Measurements from ENCODE around the gene ZNF10.
A peak's percentile ranks its signal among the peaks of the same experiment; 100 is the strongest.

ZNF10 gene

DNA sequence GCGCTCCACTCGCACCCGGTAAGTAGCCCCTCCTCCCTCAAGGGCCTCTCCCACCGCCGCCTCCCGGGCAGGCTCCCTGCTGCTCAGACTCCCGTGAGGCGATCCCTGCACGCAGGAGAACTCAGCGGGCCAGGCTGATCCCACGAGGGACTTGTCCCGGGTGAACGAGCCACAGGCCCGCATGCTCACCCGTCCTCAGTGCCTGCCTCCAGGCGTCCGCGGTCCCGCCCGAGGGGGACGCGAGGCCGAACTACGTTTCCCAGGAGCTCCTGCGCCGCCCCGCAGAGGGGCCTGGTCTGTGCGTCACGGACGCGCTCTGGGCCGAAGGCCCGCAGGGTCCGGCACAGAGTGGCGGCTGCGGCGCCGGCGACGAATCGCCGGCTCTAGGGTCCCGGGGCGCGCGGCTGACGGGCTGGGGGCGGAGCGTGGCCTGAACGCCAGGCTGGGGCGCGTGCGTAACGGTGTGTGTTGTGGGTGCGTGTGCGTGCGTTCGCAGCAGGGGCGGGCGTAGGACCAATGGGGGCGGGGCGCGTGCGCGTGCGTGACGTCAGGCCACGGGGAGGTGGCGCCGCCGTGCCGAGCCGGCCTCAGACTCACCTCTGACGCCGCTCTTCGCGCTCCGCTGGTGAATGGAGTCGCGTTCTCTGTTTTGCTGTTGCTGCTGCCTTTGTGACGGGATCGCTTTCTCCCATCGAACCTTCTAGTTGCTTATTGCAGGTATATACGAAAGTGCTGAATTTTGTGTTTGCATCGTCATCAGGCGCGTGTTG is at the start of gene ZNF10, which contains the start of gene ZNF891:
Gene ZNF10, plus strand, starts transcription at position 590 of the 770 bp plus-strand sequence. CDS start 13,866 bp downstream, outside the sequence.
Gene ZNF891, minus strand, starts transcription at position 237 of the 770 bp plus-strand sequence. CDS start 8,356 bp downstream, outside the sequence.
- Mint-ChIP-seq H3K4me1 (peaks cover 6 to 11% of the 10 kb centered on the region in 2 donors), H3K9me3 (peaks cover 18 to 27% of the 10 kb centered on the region in 2 donors), H3K36me3 (peaks cover 39 to 65% of the 10 kb centered on the region in 2 donors), H3K27me3 (no peaks in the 10 kb centered on the region), H3K4me3 (peak within 1 kb of the TSS; percentile 96 to 100), H3K27ac (peak within 1 kb of the TSS; percentile 100)
- DNase-seq (peak; percentile 96), ATAC-seq (replicated peaks) (peak; percentile 95)

DNA sequence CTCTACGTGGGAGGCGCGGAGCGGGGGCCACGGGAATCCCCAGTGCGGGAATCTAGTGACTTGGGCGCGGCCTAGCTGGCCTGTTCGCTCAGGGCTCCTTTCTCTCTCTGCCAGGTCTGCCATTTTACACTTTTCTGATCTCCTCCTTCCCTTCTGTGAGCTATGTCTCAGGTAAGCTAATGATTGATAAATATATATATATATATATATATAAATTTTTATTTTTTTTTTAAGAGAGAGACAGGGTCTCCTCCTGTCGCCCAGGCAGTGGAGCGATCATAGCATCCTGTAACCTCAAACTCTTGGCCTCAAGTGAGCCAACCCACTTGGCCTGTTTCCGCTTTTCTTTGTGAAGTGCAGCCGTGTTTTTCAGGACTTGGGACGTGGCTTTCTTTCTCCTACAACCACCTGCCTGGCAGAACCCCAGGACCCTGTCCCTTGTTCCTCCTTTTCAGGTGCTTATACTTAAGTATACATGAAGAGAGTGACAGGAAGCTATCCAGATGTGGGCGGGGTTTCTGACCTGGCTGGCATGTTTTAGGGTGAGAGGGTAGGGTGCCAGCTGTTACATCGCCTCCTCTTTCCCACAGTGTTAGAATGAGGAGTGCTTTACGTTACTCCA is 49.2 kb upstream of the ZNF10 start:
- Mint-ChIP-seq H3K27me3 (no peaks in the 10 kb centered on the region), H3K4me3 (no peak overlapping the region), H3K36me3 (peaks cover 48 to 64% of the 10 kb centered on the region in 2 donors), H3K27ac (no peak overlapping the region), H3K4me1 (peaks cover 9 to 17% of the 10 kb centered on the region in 2 donors), H3K9me3 (peaks cover 30 to 32% of the 10 kb centered on the region in 2 donors)
- no peak for ATAC-seq (replicated peaks)
- DNase-seq: no peak

DNA sequence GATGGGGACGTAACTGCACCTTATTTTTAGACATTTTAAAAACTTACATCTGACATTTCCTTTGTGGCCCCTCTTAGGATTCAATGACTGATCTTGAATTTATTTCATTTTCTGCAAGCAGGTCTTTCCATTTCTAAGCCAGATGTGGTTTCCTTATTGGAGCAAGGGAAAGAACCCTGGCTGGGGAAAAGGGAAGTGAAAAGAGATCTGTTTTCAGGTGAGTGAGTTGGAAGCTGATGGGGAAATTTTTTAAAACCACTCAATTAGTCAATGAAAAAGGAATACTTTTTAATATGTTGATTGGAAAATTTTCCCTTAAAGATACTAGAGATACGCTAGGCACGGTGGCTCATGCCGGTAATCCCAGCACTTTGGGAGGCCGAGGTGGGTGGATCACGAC is 47.1 kb upstream of the ZNF10 start:
- no peaks in the 10 kb centered on the region for H3K27me3 Mint-ChIP-seq
- DNase-seq (peak; percentile 21), ATAC-seq (replicated peaks) (peak in 1 of 2 donors; percentile 4)
- H3K4me1 Mint-ChIP-seq: peaks cover 9 to 17% of the 10 kb centered on the region in 2 donors
- peaks cover 58 to 69% of the 10 kb centered on the region in 2 donors for H3K36me3 Mint-ChIP-seq
- peaks cover 25 to 29% of the 10 kb centered on the region in 2 donors for H3K9me3 Mint-ChIP-seq
- peak overlapping the region; percentile 39 to 42 for H3K4me3 Mint-ChIP-seq
- peak overlapping the region; percentile 82 for H3K27ac Mint-ChIP-seq

DNA sequence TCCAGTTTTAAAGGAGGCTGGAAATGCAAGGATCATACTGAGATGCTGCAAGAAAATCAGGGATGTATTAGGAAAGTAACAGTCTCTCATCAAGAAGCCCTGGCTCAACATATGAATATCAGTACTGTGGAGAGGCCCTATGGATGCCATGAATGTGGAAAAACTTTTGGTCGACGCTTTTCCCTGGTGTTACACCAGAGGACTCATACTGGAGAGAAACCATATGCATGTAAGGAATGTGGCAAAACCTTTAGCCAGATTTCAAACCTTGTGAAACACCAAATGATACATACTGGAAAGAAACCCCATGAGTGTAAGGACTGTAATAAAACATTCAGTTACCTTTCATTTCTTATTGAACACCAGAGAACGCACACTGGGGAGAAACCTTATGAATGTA is 24.8 kb upstream of the ZNF10 start:
- H3K36me3 Mint-ChIP-seq: peaks cover 79 to 98% of the 10 kb centered on the region in 2 donors
- H3K9me3 Mint-ChIP-seq: peaks cover 27 to 38% of the 10 kb centered on the region in 2 donors
- DNase-seq (no peak), ATAC-seq (replicated peaks) (no peak)
- H3K4me1 Mint-ChIP-seq: no peaks in the 10 kb centered on the region
- H3K27ac Mint-ChIP-seq: peak overlapping the region; percentile 56
- no peaks in the 10 kb centered on the region for H3K27me3 Mint-ChIP-seq
- no peak overlapping the region for H3K4me3 Mint-ChIP-seq

DNA sequence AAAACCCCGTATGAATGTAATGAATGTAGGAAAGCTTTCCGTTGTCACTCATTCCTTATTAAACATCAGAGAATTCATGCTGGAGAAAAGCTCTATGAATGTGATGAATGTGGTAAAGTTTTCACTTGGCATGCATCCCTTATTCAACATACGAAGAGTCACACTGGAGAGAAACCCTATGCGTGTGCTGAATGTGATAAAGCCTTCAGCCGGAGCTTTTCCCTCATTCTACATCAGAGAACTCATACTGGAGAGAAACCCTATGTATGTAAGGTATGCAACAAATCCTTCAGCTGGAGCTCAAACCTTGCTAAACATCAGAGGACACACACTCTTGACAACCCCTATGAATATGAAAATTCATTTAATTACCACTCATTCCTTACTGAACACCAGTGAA is 24.2 kb upstream of the ZNF10 start:
- peaks cover 26 to 37% of the 10 kb centered on the region in 2 donors for H3K9me3 Mint-ChIP-seq
- H3K27me3 Mint-ChIP-seq: no peaks in the 10 kb centered on the region
- no peak for ATAC-seq (replicated peaks)
- no peaks in the 10 kb centered on the region for H3K4me1 Mint-ChIP-seq
- peaks cover 79 to 98% of the 10 kb centered on the region in 2 donors for H3K36me3 Mint-ChIP-seq
- H3K4me3 Mint-ChIP-seq: no peak overlapping the region
- peak overlapping the region; percentile 56 for H3K27ac Mint-ChIP-seq
- DNase-seq: no peak

DNA sequence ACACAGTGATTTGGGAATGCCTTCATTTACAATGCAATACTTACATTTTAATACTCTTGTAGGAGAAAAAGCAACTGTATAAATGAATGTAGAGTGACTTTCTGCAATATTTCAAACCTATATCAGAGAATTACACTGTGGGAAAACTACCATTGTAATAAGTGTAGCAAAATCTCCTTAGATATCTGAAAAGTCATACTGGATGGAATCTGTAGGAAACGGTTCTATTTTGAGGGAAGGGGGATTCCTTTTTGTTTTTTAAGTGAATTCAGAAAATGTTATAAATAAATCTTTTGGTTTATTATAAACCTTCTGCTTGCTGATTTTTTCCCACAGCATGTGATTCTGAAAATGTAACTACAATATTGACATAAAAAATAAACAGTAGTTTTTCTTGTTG is 23.3 kb upstream of the ZNF10 start:
- H3K9me3 Mint-ChIP-seq: peaks cover 26 to 35% of the 10 kb centered on the region in 2 donors
- H3K27me3 Mint-ChIP-seq: no peaks in the 10 kb centered on the region
- no peak overlapping the region for H3K4me3 Mint-ChIP-seq
- H3K36me3 Mint-ChIP-seq: peaks cover 75 to 95% of the 10 kb centered on the region in 2 donors
- H3K4me1 Mint-ChIP-seq: no peaks in the 10 kb centered on the region
- ATAC-seq (replicated peaks) (no peak), DNase-seq (no peak)
- no peak overlapping the region for H3K27ac Mint-ChIP-seq

DNA sequence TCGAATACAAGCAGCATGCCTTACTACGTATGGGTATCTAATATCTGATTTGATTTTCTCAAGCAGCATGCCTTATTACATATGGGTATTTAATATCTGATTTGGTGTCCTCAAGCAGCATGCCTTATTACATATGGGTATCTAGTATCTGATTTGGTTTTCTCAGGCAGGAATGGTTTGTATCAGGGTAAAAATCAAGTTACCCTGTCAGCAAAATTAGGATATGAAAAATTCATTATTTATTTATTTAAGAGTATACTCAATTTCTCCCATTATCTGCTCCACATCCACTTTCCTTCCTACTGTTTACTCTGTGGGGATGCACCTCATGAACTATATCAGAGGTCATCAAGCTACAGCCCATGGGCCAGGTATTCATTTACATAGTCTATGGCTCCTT is 22.3 kb upstream of the ZNF10 start:
- no peak overlapping the region for H3K4me3 Mint-ChIP-seq
- H3K4me1 Mint-ChIP-seq: no peaks in the 10 kb centered on the region
- peaks cover 30 to 34% of the 10 kb centered on the region in 2 donors for H3K9me3 Mint-ChIP-seq
- DNase-seq: no peak
- H3K27me3 Mint-ChIP-seq: no peaks in the 10 kb centered on the region
- ATAC-seq (replicated peaks): no peak
- H3K36me3 Mint-ChIP-seq: peaks cover 75 to 90% of the 10 kb centered on the region in 2 donors
- H3K27ac Mint-ChIP-seq: no peak overlapping the region

DNA sequence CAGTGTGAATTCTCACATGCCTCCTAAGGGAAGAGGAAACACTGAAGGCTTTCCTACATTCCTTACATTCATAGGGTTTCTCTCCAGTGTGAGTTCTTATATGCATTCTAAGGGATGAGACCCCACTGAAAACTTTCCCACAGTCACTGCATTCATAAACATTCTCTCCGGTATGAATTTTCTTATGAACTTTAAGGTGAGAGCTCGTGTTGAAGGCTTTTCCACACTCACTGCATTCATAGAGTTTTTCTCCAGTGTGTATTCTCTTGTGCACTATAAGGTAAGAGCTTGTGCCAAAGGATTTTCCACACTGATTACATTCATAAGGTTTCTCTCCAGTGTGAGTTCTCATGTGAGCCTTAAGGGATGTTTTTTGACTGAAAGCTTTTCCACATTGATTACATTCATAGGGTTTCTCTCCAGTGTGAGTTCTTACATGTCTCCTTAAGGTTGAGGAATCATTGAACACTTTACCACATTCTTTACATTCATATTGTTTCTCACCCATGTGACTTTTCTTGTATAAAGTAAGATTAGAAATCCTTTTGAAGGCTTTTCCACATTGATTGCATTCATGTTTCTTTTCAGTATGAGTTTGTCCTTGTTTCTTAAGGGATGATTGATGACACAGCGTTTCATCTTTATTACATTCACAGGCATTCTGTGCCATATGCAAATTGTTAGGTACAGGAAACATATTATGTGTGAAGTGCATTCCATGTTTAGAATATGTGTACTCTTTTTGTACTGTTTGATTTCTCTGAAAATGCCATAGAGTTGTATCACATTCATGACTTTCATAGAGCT is 9.8 kb upstream of the ZNF10 start:
- DNase-seq: no peak
- no peak overlapping the region for H3K4me3 Mint-ChIP-seq
- no peak overlapping the region for H3K27ac Mint-ChIP-seq
- no peak for ATAC-seq (replicated peaks)
- peaks cover 37 to 39% of the 10 kb centered on the region in 2 donors for H3K9me3 Mint-ChIP-seq
- no peaks in the 10 kb centered on the region for H3K27me3 Mint-ChIP-seq
- peaks cover 71 to 85% of the 10 kb centered on the region in 2 donors for H3K36me3 Mint-ChIP-seq
- H3K4me1 Mint-ChIP-seq: peaks cover 0 to 4% of the 10 kb centered on the region in 2 donors

DNA sequence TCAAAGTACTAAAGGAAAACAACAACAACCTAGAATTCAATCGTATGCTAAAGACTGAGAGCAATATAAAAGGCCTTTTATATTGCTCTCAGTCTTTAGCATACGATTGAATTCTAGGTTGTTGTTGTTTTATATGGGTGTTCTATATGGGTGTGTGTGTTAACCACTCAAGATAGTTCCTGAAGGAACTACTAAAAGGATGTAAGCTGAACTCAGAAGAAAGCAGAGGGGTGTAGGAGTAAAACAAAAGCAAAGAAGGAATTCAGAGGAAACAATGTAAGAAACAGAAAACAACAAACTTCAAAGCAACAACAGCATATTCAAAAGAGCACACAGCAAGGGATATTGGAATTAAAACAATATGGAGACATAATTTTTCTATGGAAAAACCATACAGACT is 5.8 kb upstream of the ZNF10 start:
- DNase-seq: no peak
- Mint-ChIP-seq H3K36me3 (peaks cover 52 to 75% of the 10 kb centered on the region in 2 donors), H3K4me3 (no peak overlapping the region), H3K4me1 (peaks cover 5 to 8% of the 10 kb centered on the region in 2 donors), H3K9me3 (peaks cover 24 to 28% of the 10 kb centered on the region in 2 donors), H3K27ac (no peak overlapping the region), H3K27me3 (no peaks in the 10 kb centered on the region)
- ATAC-seq (replicated peaks): no peak

DNA sequence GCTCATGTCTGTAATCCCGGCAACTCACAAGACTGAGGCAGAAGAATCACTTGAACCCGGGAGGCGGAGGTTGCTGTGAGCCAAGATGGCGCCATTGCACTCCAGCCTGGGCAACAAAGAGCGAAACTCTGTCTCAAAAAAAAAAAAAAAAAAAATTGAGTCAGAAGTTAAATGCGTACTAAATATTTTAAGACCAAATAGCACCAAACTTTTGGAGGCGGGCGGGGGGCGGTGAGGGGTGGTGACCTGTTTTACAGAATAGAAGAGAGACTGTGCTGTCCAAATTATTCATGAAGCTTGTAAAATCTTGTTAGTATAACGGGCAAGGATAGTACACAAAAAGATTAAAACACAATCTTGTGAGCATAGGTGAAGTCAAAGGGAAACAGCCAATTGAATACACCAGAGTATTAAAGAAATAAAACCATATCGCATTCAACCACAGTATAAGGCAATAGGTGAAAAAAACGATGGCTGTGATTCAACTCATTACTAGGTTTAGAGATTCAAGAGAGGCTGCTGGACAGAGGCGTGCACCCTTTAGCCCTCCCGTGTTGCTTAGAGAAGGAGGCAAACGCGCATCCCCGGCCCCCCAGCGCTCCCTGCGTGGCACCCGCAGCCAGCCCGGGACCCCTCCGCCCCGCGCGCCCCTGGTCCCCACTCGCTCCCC is 924 bp upstream of the ZNF10 start:
- Mint-ChIP-seq H3K9me3 (peaks cover 17 to 27% of the 10 kb centered on the region in 2 donors), H3K4me1 (peaks cover 8 to 11% of the 10 kb centered on the region in 2 donors), H3K36me3 (peaks cover 37 to 62% of the 10 kb centered on the region in 2 donors), H3K27me3 (no peaks in the 10 kb centered on the region), H3K27ac (peak overlapping the region; percentile 100), H3K4me3 (peak overlapping the region; percentile 96 to 100)
- DNase-seq: no peak
- peak; percentile 18 to 33 for ATAC-seq (replicated peaks)

DNA sequence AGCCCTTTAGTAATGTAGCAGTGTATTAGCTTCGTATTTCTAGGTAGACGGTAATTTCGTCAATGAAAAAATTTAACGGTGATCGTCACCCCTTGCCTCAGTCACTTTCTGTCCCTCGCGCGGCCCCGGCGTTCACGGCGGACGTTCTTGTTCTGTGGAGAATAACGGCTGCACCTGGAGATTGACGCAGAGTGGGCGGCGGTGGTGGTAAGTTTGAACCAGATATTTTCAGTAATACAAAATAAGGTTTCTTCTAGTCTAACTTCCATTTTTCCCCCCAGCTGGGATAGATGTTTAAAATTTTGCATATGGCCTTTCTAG is 341 bp downstream of the ZNF10 start:
- peaks cover 39 to 65% of the 10 kb centered on the region in 2 donors for H3K36me3 Mint-ChIP-seq
- ATAC-seq (replicated peaks): peak; percentile 17 to 23

DNA sequence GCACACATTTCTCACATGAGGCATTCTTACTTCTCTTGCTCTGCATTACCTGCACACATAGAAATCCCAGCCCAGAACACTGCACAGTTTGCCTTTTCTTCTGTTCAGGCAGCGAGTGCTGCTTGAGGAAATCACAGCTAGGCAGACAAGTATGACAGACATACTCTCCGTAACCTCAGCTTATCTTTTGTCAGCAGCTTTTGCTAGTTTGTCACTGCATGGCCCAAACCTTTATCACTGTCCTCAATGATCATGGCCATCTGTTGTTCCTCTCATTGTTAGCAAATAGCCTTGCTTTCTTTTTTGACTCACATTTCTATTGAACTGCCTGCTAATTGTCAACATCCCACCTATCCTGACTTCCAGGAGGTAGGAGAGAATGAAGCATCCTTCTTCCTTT is 5.3 kb downstream of the ZNF10 start:
- Mint-ChIP-seq H3K36me3 (peaks cover 69 to 86% of the 10 kb centered on the region in 2 donors), H3K4me1 (peaks cover 0 to 5% of the 10 kb centered on the region in 2 donors), H3K27me3 (no peaks in the 10 kb centered on the region), H3K9me3 (peaks cover 40 to 47% of the 10 kb centered on the region in 2 donors), H3K4me3 (no peak overlapping the region), H3K27ac (no peak overlapping the region)
- DNase-seq (no peak), ATAC-seq (replicated peaks) (no peak)

More for the DNA sequence above, 341 bp downstream of the ZNF10 start:
- Mint-ChIP-seq H3K4me1 (peaks cover 6 to 11% of the 10 kb centered on the region in 2 donors), H3K9me3 (peaks cover 21 to 32% of the 10 kb centered on the region in 2 donors), H3K4me3 (peak overlapping the region; percentile 96 to 100), H3K27ac (peak overlapping the region; percentile 100), H3K27me3 (no peaks in the 10 kb centered on the region)
- peak; percentile 47 for DNase-seq

DNA sequence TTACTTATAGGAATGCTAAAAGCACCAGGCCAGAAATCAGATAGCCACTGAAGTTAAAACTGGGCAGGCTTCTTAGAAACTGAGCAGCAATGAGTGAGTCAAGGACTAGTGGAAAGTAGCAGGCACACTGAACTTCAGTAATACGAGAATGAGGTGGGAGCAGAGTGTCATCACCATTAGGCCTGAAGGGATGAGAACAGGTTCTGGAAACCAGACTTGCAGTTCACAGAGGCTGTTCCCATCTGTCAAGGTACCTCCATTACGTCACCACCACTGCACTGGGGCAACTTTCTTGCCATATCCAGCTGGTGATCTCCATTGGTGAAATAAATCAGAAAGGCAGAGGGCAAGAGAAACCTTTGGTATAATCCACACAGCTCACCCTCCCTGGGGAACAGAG is 15.6 kb downstream of the ZNF10 start:
- ATAC-seq (replicated peaks) (no peak), DNase-seq (no peak)
- H3K27ac Mint-ChIP-seq: no peak overlapping the region
- no peaks in the 10 kb centered on the region for H3K4me1 Mint-ChIP-seq
- peaks cover 38 to 40% of the 10 kb centered on the region in 2 donors for H3K9me3 Mint-ChIP-seq
- H3K36me3 Mint-ChIP-seq: peaks cover 70 to 85% of the 10 kb centered on the region in 2 donors
- H3K4me3 Mint-ChIP-seq: no peak overlapping the region
- H3K27me3 Mint-ChIP-seq: no peaks in the 10 kb centered on the region

Measured in stimulated activated naive B cell treated with anti-CD40 and anti-IgM and Interleukin-4, amounts not matched to agents 10 μg/mL and 1 μg/mL and 100 μg/mL, for 72 hours (primary cell).